Mesenchymal stem cell (in vitro differentiated cells and primary cell): ENCODE results near the gene MAN2B2.

Experiments
- DNase-seq: peaks from one replicate; pipeline ENCODE4 v3.0.0-alpha.2; 2013
- H2AFZ ChIP-seq: one replicate; pipeline ENCODE4 v1.6.1; 2013; ENCODE audit warnings: low read depth, mild to moderate bottlenecking, control low read depth, inconsistent platforms, low read length, moderate library complexity
- H2AK5ac ChIP-seq: 2 replicates; pipeline ENCODE4 v1.6.1; 2013; ENCODE audit warnings: low read length, moderate library complexity, mild to moderate bottlenecking, inconsistent platforms; ENCODE audit not compliant: severe bottlenecking
- H2BK120ac ChIP-seq: one replicate; pipeline ENCODE4 v1.6.1; 2013; ENCODE audit warnings: low read depth, mild to moderate bottlenecking, inconsistent platforms, low read length, moderate library complexity
- H2BK12ac ChIP-seq, 2 experiments: one replicate each; pipeline ENCODE4 v1.6.1; 2013; ENCODE audit warnings: inconsistent platforms in 2 of 2, low read length in 2 of 2, mild to moderate bottlenecking in 2 of 2, moderate library complexity in 2 of 2, control low read depth in 1 of 2
- H2BK15ac ChIP-seq: one replicate; pipeline ENCODE4 v1.6.1; 2013; ENCODE audit warnings: mild to moderate bottlenecking, low read depth, inconsistent platforms; ENCODE audit not compliant: poor library complexity, severe bottlenecking
- H2BK5ac ChIP-seq: 2 replicates; pipeline ENCODE4 v1.6.1; 2013; ENCODE audit warnings: low read depth, mild to moderate bottlenecking, low read length, control low read depth, inconsistent platforms; ENCODE audit not compliant: poor library complexity, severe bottlenecking
- H3K14ac ChIP-seq, 2 experiments: one replicate each; pipeline ENCODE4 v1.6.1; 2013; ENCODE audit warnings: inconsistent platforms in 2 of 2, low read length in 2 of 2, control low read depth in 1 of 2, mild to moderate bottlenecking in 1 of 2, moderate library complexity in 1 of 2
- H3K18ac ChIP-seq, 2 experiments: one replicate each; pipeline ENCODE4 v1.6.1; 2013; ENCODE audit warnings: inconsistent platforms in 2 of 2, low read length in 2 of 2, control low read depth in 1 of 2, low read depth in 1 of 2, mild to moderate bottlenecking in 1 of 2
- H3K23ac ChIP-seq, 2 experiments: one replicate each; pipeline ENCODE4 v1.6.1; 2013; ENCODE audit warnings: inconsistent platforms in 2 of 2, low read length in 2 of 2, mild to moderate bottlenecking in 2 of 2, moderate library complexity in 2 of 2, control low read depth in 1 of 2
- H3K27ac ChIP-seq: 2 replicates; pipeline ENCODE4 v1.5.1; 2013; ENCODE audit warnings: mild to moderate bottlenecking, moderate library complexity, low read length, control low read depth, inconsistent platforms; ENCODE audit not compliant: poor library complexity, severe bottlenecking
- H3K27me3 ChIP-seq, 2 experiments: 2 replicates each; pipeline versions ENCODE4 v1.6.1 to v1.7.0; 2013; ENCODE audit warnings: low read length in 2 of 2, mild to moderate bottlenecking in 2 of 2, moderate library complexity in 2 of 2, control low read depth in 1 of 2, inconsistent platforms in 1 of 2; ENCODE audit not compliant: control insufficient read depth in 1 of 2, insufficient read depth in 1 of 2
- H3K36me3 ChIP-seq, 2 experiments: 2 replicates each; pipeline versions ENCODE4 v1.6.1 to v1.7.0; 2013; ENCODE audit warnings: low read length in 2 of 2, control low read depth in 1 of 2, inconsistent platforms in 1 of 2, low read depth in 1 of 2, mild to moderate bottlenecking in 1 of 2; ENCODE audit not compliant: insufficient read depth in 2 of 2, control insufficient read depth in 1 of 2
- H3K4ac ChIP-seq, 2 experiments: one replicate each; pipeline ENCODE4 v1.6.1; 2013; ENCODE audit warnings: inconsistent platforms in 2 of 2, low read length in 2 of 2, mild to moderate bottlenecking in 2 of 2, moderate library complexity in 2 of 2, control low read depth in 1 of 2, low read depth in 1 of 2
- H3K4me1 ChIP-seq: 2 replicates; pipeline ENCODE4 v1.6.1; 2013; ENCODE audit warnings: low read depth, low read length, control low read depth; ENCODE audit not compliant: control insufficient read depth, insufficient read depth
- H3K4me2 ChIP-seq: 2 replicates; pipeline ENCODE4 v1.6.1; 2013; ENCODE audit warnings: low read length, mild to moderate bottlenecking, inconsistent platforms; ENCODE audit not compliant: poor library complexity, severe bottlenecking
- H3K4me3 ChIP-seq, 2 experiments: 2 replicates each; pipeline versions ENCODE4 v1.5.1 to v1.7.0; 2013; ENCODE audit warnings: low read length in 2 of 2, mild to moderate bottlenecking in 2 of 2, control low read depth in 1 of 2, low read depth in 1 of 2; ENCODE audit not compliant: insufficient read depth in 1 of 2
- H3K79me1 ChIP-seq: replicated peaks from 2 replicates; pipeline ENCODE4 v1.6.1; 2013; ENCODE audit warnings: mild to moderate bottlenecking, control low read depth, low read length, inconsistent platforms; ENCODE audit not compliant: poor library complexity, severe bottlenecking
- H3K9ac ChIP-seq: 2 replicates; pipeline ENCODE4 v1.7.0; 2013; ENCODE audit warnings: mild to moderate bottlenecking, low read length, moderate library complexity
- H3K9me3 ChIP-seq: 2 replicates; pipeline ENCODE4 v1.7.0; 2013; ENCODE audit warnings: mild to moderate bottlenecking, low read length; ENCODE audit not compliant: control insufficient read depth
- H4K8ac ChIP-seq: one replicate; pipeline ENCODE4 v1.6.1; 2013; ENCODE audit warnings: inconsistent platforms, mild to moderate bottlenecking, low read length, moderate library complexity
- H4K91ac ChIP-seq: one replicate; pipeline ENCODE4 v1.6.1; 2013; ENCODE audit warnings: mild to moderate bottlenecking, low read length, inconsistent platforms
- WGBS: methylation state at CpG from one replicate; pipeline ENCODE4 v1.1.7; 2013; ENCODE audit warnings: mixed read lengths; 5-methylcytosine and 5-hydroxymethylcytosine counted together

MAN2B2 gene

GRCh38 chr4:6580353-6580752 lies 5.4 kb downstream of the MAN2B2 start:
- Histone ChIP-seq H3K9me3 (no peaks in the 10 kb centered on the region), H3K4me2 (no peak overlapping the region), H3K4me3 (no peak overlapping the region), H3K4ac (no peak overlapping the region), H3K23ac (no peak overlapping the region), H4K91ac (no peak overlapping the region), H2BK15ac (no peak overlapping the region), H3K4me1 (peaks cover 10% of the 10 kb centered on the region), H2BK120ac (no peak overlapping the region), H4K8ac (no peak overlapping the region), H3K14ac (no peak overlapping the region), H2AK5ac (no peak overlapping the region), H2AFZ (no peak overlapping the region), H3K79me1 (peaks cover 12% of the 10 kb centered on the region), H3K18ac (no peak overlapping the region), H3K27me3 (no peaks in the 10 kb centered on the region), H3K9ac (no peak overlapping the region), H2BK12ac (no peak overlapping the region), H3K27ac (no peak overlapping the region), H2BK5ac (no peak overlapping the region), H3K36me3 (peaks cover 73 to 77% of the 10 kb centered on the region in 2 experiments)
- DNase-seq: no peak
- whole genome bisulfite sequencing: over 99% methylated on average over 6 of the region's 6 CpGs

GRCh38 chr4:6581566-6582121 lies 6.7 kb downstream of the MAN2B2 start:
- Histone ChIP-seq H2BK15ac (no peak overlapping the region), H2BK5ac (no peak overlapping the region), H3K4me1 (no peaks in the 10 kb centered on the region), H2AK5ac (no peak overlapping the region), H4K8ac (no peak overlapping the region), H4K91ac (no peak overlapping the region), H3K9ac (no peak overlapping the region), H3K9me3 (no peaks in the 10 kb centered on the region), H3K4me2 (no peak overlapping the region), H3K4me3 (no peak overlapping the region), H3K79me1 (no peaks in the 10 kb centered on the region), H3K36me3 (peaks cover 74 to 77% of the 10 kb centered on the region in 2 experiments), H3K23ac (no peak overlapping the region), H3K18ac (no peak overlapping the region), H2BK12ac (no peak overlapping the region), H3K27ac (no peak overlapping the region), H2BK120ac (no peak overlapping the region), H3K4ac (no peak overlapping the region), H3K27me3 (no peaks in the 10 kb centered on the region), H2AFZ (no peak overlapping the region), H3K14ac (no peak overlapping the region)
- DNase-seq: no peak
- 97% methylated on average over 9 of the region's 11 CpGs for WGBS

DNA sequence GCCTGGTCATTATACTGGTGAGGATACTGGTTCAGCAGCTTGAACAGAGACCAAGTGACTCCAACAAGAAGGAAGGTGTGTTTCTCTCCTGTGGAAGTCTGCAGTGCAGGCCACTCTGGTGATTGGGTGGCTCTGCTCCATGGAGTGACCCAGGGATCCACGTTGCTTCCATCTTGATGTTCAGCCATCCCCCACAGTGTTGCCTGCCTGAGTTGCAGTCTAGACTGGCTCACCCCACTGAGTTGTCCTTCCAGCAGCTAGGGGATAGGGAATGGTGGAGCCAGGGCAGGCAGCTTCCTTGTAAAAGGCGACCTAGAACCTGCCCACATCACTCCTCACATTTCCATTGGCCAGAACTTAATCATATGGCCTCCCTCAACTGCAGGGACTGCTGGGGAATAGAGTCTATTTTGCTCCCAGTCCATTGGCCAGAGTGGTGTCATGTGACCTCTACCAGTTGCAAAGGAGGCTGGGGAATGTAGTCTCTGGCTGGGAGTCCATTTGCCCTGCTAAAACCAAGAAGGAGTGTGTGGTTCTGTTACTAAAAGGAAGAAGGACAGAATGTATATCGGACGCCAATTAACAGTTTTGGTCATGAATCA lies 8.0 kb downstream of the MAN2B2 start:
- H4K8ac ChIP-seq: no peak overlapping the region
- H3K4ac ChIP-seq: no peak overlapping the region
- no peak overlapping the region for H3K4me2 ChIP-seq
- no peaks in the 10 kb centered on the region for H3K9me3 ChIP-seq
- H2AK5ac ChIP-seq: no peak overlapping the region
- H2BK120ac ChIP-seq: no peak overlapping the region
- H3K36me3 ChIP-seq: peaks cover 67 to 72% of the 10 kb centered on the region in 2 experiments
- no peak overlapping the region for H3K9ac ChIP-seq
- H3K4me1 ChIP-seq: peaks cover 3% of the 10 kb centered on the region
- no peak overlapping the region for H3K4me3 ChIP-seq
- no peak overlapping the region for H2BK5ac ChIP-seq
- H3K18ac ChIP-seq: no peak overlapping the region
- DNase-seq: peak; percentile 20
- no peak overlapping the region for H2AFZ ChIP-seq
- H2BK15ac ChIP-seq: no peak overlapping the region
- 98% methylated on average over 4 of the region's 4 CpGs for WGBS
- H2BK12ac ChIP-seq: no peak overlapping the region
- no peak overlapping the region for H3K14ac ChIP-seq
- no peak overlapping the region for H3K23ac ChIP-seq
- no peak overlapping the region for H4K91ac ChIP-seq
- no peaks in the 10 kb centered on the region for H3K27me3 ChIP-seq
- no peak overlapping the region for H3K27ac ChIP-seq
- no peaks in the 10 kb centered on the region for H3K79me1 ChIP-seq

DNA sequence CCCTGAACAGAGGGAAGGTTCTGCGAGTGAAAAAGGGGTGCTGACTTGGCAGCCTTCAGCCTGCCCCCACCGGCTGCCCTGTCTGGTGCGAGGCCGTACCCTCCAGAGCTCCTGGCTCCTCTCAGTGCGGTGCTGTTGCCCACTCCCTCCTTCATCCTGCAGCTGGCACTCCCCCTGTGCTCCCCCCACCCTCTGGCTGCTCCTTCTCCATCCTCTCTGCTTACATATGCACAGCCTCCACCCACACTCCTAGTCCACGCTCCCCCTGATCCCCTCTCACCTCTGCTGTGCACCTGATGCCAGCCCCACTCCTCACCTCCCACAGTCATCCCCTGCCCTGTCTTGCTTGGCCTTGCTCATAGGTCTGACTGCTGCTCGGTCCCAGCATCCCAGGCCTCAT lies 9.9 kb downstream of the MAN2B2 start:
- WGBS: 91% methylated on average over 7 of the region's 7 CpGs
- no peak overlapping the region for H3K14ac ChIP-seq
- no peak overlapping the region for H2AK5ac ChIP-seq
- H3K79me1 ChIP-seq: no peaks in the 10 kb centered on the region
- H3K27me3 ChIP-seq: no peaks in the 10 kb centered on the region
- H3K9me3 ChIP-seq: no peaks in the 10 kb centered on the region
- H3K4me2 ChIP-seq: no peak overlapping the region
- peaks cover 55 to 64% of the 10 kb centered on the region in 2 experiments for H3K36me3 ChIP-seq
- H3K4me3 ChIP-seq: no peak overlapping the region
- H3K27ac ChIP-seq: no peak overlapping the region
- no peak overlapping the region for H2AFZ ChIP-seq
- no peak overlapping the region for H2BK15ac ChIP-seq
- H2BK5ac ChIP-seq: no peak overlapping the region
- no peak for DNase-seq
- peaks cover 5% of the 10 kb centered on the region for H3K4me1 ChIP-seq
- no peak overlapping the region for H2BK12ac ChIP-seq
- no peak overlapping the region for H3K4ac ChIP-seq
- H3K23ac ChIP-seq: no peak overlapping the region
- no peak overlapping the region for H4K8ac ChIP-seq
- no peak overlapping the region for H2BK120ac ChIP-seq
- no peak overlapping the region for H4K91ac ChIP-seq
- H3K18ac ChIP-seq: no peak overlapping the region
- H3K9ac ChIP-seq: no peak overlapping the region
